GM12892 (cell line): ENCODE results near the gene HOXA1.

Experiments
- DNase-seq: peaks from one replicate; pipeline ENCODE4 v3.0.0; 2011; ENCODE audit not compliant: insufficient read length
- FAIRE-seq: peaks from 2 replicates; lab custom pipeline; 2011; peaks lifted over from hg19 to GRCh38; lab: Jason Lieb, UNC
- POLR2A ChIP-seq: IDR thresholded peaks from 2 replicates; pipeline ENCODE4 v1.6.1; 2011; ENCODE audit warnings: low read depth, low read length, control low read depth
- POLR2AphosphoS5 ChIP-seq: IDR thresholded peaks from 2 replicates; pipeline ENCODE4 v1.6.1; 2011; ENCODE audit warnings: low read depth, low read length, control low read depth
- TAF1 ChIP-seq: IDR thresholded peaks from 2 replicates; pipeline ENCODE4 v1.6.1; 2011; ENCODE audit warnings: low read depth, mild to moderate bottlenecking, control low read depth, low read length, borderline replicate concordance

The HOXA1 gene

GRCh38 chr7:27099453-27100370 lies 3.9 kb upstream of the HOXA1 start:
- DNase-seq (no peak), FAIRE-seq (no peak)

DNA sequence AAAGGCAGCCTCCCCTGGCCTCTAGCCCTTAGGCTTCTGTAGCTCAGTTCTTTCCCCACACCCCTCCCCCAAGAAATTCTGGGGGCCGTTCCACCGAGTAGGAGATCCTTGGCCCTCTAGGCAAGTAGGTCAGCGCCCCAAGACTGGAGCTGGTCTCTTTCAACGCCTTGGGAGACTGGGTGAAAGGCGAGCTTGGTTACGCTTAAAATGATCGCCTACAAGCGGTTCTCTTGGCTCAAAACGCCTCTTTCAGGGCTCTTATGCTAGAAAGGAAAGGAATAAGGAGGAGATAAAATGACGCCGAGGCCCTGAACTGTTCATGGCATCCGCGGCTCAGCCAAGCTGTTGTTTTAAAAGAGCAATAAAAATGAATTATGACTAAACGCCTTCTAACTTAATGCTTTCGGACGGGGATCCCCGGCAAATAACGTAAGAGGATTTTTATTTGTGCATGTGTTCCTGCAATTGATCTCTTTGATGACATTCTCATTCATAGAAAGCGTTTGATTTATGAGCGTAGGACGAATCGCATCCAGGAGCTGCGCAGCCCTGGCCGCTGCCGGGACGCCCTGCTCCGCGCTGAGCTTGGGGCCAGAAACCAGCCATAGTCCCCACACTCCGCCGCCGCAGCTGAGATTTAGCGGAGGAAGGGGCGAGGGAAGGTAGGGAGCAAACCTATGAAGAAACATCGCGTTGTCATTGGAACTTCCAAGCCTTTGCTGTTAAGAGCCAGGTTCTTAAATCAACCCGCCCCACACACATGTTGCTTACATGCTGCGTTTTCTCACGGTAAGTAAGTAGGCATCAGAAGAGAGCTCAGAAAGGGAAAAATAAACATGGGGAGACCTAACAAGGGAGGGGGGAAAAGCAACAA lies 3.0 kb upstream of the HOXA1 start:
- TF ChIP-seq TAF1 (no peak), POLR2A (no peak), POLR2AphosphoS5 (no peak)
- DNase-seq (no peak), FAIRE-seq (no peak)

More at GRCh38 chr7:27099453-27100370, 3.9 kb upstream of the HOXA1 start:
- TF ChIP-seq POLR2AphosphoS5: no peak
- no peak for TF ChIP-seq TAF1
- TF ChIP-seq POLR2A: no peak

DNA sequence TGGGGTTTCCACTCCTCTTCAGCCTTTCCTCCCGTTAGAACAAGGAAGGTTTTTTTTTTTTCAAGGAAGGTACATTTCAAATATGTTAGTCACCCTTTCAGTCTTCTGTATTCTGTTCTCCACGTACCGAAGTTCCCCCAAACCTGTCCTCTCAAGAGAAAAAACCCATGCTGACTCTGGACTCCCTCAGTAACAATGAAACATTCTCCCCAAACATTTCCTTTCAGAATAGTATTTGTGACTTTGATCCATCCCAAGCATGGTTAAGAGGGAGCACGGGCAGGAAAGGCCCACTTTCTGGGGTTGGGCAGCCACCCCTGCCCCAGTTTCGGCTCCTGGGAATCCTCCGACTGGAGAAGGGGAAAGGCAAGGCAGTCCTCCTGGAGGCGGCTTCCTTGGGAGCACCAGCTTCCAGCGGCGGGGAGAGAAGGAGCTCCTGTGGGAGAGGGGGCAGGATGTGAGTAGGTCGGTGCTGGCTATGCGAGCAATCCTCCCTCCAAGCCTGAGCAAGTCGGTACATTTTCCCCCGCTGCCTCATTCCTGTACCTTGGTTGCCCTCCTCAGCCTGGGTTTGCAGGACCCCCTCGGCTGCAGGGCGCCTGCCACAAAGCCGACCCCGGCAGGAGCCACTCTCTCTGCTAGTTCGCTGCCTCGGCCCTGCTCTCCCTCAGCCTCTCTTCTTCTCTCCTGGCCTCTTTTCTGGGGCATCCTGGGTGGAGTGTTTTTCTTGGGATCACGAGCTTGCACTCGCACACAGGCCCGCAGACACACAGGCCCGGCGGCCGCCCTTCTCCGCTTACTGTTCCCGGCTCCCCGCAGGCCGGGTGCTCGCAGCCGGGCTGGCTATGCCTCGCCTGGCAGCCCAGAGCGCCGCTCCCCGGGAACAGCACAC lies 2.1 kb upstream of the HOXA1 start:
- no peak for TF ChIP-seq TAF1
- FAIRE-seq: no peak
- DNase-seq: no peak

DNA sequence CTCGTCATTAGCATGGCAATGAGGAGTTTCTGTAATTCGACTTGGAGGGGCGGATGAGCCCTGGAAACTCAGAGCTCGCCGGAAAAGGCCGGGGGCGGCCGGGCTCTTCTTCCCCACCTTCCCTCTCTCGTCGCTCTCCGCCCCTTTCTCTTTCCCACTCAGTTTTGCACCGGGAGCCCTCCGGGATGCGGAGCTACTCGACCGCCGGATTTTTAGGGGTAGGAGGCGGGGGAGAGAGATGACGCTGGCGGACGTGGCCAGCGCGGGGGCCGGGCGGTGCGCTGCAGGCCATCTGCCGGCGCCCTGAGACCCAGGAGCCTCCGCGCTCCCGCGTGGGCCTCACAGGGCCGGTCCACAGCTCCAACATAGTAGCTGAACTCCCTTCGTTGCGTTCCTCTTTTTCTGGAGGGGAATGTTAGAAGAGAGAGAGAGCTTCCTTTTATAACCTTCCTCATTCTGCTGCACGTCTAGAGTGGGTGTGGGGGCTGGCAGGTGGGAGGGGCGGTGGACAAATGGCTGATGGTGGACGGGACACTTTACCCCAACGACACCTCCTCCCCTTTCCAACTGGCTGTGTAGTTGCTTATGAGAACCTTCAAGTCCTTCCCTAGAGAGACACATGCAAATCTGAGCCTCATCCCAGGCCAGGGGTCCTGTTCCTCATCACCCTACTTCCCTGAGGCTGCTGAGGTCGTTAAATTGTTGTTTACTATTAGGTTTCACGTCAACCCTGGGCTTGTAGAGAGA lies 1.1 kb upstream of the HOXA1 start:
- FAIRE-seq: no peak
- no peak for DNase-seq

DNA sequence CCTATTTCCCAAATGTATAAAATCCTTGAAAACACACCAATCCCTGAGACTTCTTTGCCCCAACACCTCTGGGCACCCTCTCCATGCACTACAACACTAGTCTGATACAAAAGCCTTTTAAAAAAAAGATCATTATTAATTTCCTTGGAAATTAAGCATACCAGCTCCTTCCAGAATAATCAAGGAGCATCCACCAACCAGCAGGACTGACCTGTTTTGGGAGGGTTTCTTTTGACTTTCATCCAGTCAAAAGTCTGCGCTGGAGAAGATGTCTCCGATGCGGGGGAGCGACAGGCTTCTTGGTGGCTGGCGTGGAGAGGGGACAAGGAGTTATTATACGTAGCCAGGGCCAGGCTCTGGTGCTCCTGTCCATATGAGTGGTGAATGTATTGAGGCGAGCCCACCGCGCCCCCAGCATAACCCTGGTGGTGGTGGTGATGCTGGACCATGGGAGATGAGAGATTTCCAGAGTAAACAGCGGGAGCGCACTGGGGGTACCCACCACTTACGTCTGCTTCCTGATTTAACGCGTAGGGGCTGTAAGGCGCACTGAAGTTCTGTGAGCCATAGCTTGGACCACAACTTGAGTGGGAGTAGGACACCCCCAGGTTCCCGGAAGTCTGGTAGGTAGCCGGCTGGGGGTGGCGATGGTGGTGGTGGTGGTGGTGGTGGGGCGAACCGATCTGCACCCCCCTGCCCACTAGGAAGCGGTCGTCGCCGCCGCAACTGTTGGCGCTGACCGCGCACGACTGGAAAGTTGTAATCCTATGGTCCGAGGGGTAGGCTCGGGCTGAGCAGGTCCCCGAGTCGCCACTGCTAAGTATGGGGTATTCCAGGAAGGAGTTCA lies 527 bp downstream of the HOXA1 start:
- no peak for DNase-seq
- TF ChIP-seq POLR2A: no peak
- TF ChIP-seq POLR2AphosphoS5: no peak
- TF ChIP-seq TAF1: no peak
- no peak for FAIRE-seq

More for the DNA sequence above, 1.1 kb upstream of the HOXA1 start:
- no peak for TF ChIP-seq POLR2AphosphoS5
- no peak for TF ChIP-seq TAF1
- no peak for TF ChIP-seq POLR2A

DNA sequence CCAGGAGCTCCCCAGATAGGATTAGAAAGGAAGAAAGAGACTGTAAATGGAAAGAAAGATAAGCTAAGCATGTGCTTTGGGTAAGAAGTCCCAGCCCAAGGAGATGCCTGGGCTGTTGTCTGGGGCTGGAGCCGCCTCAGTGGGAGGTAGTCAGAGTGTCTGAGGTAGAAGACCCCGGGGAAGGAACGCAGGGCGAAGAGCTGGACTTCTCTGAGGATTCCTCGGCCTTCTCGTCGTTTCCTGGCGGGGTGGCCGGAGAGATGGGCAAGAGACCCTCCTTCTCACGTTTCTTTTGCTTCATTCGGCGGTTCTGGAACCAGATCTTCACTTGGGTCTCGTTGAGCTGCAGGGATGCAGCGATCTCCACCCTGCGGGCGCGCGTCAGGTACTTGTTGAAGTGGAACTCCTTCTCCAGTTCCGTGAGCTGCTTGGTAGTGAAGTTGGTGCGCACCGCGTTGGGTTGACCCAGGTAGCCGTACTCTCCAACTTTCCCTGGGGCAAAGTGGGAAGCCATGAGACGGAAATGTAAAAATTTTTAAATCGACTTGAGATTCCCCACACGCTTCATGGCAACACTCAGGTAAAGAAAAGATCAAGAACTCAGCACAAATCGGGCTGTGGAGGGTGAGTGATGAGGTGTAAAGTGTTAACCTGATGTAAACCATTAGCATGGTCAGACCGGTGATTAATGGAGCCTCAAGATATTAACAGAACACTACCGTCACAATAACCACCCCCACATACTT lies 1.3 kb downstream of the HOXA1 start:
- no peak for FAIRE-seq
- TF ChIP-seq POLR2A (no peak), POLR2AphosphoS5 (no peak), TAF1 (no peak)
- no peak for DNase-seq

DNA sequence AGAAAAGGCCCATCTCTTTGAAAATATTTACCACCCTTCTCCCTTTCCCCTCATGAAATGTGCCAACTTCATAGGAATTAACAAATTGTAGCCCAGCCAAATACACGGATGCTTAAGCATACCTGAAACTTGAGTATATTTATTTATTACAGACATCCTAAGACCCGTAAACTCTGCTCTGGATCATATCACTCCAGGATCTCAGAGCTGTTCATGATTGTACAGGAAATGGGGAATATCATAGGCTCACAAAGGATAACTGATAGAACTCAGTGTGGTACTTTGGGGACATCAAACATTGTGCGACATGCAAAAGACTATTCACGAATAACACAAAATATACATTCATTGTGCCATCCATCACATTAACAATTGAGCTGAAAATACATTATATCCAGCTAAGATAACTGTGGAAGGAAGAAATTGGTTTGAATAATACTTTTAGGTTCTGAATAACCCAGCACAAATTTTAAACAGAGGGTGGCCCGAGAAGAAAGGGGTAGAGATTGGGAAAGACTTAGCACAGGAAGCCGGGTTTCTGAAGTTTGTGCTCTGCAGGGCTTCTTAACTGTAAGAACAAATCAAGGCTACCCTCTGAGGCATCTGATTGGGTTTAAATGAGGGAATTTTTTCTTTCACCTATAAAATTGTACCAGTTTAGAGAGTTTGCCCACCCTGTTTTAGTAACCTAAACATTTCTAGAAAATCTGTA lies 2.5 kb downstream of the HOXA1 start:
- TF ChIP-seq TAF1: no peak
- TF ChIP-seq POLR2AphosphoS5: no peak
- TF ChIP-seq POLR2A: no peak
- FAIRE-seq (no peak), DNase-seq (no peak)

GRCh38 chr7:27092819-27093110 lies 3.0 kb downstream of the HOXA1 start:
- no peak for DNase-seq
- TF ChIP-seq POLR2AphosphoS5: no peak
- TF ChIP-seq TAF1: no peak
- no peak for TF ChIP-seq POLR2A
- FAIRE-seq: no peak
